HCT116 (cell line): ENCODE measurements around the gene RAD9A. TPM values are rescaled to one million over a fixed set of nuclear protein-coding genes. Genes with fewer than 3 reads are reported as not detected.

ENCODE experiments used
- ATAC-seq: fragments of 200-7000 bp; cut with Tn5 transposase; 2 replicates; pipeline ENCODE4 v1.9.1; 2020; ENCODE audit warnings: mild to moderate bottlenecking, moderate library complexity
- BruUV-seq: library from RNA; stranded (reverse); fragments of 400-500 nt; replicated peaks from 2 replicates; lab custom pipeline; 2021; lab: Mats Ljungman, UMichigan
- CTCF ChIA-PET: fragments of 300-600 bp; sonication (Branson Sonifier 250); formaldehyde crosslinking; loops from one replicate; lab custom pipeline; 2021; ENCODE audit warnings: antibody characterized with exemption; lab: Charles Lee
- POLR2A ChIA-PET: fragments of 300-600, 350-600 bp; sonication (Branson Sonifier 250); formaldehyde crosslinking; loops from one replicate; lab custom pipeline; 2021; ENCODE audit warnings: antibody characterized with exemption; lab: Charles Lee
- RAD21 ChIA-PET, 2 experiments: fragments of 300-600 bp; sonication (Branson Sonifier 250); formaldehyde crosslinking; loops; one replicate each; lab custom pipeline; 2023; ENCODE audit warnings: low total read pairs in 2 of 2; ENCODE audit not compliant: uncharacterized antibody in 2 of 2, unreplicated experiment in 2 of 2, low non-redundant PET in 1 of 2; lab: Charles Lee
- DNase-seq: peaks from one replicate; pipeline ENCODE4 v3.0.0-alpha.2; 2010; ENCODE audit warnings: low read depth, low spot score
- H2AFZ ChIP-seq: fragments of 200-600 bp; shearing (Covaris generic), sonication (generic); 2 replicates; pipeline ENCODE4 v1.6.1; 2017; ENCODE audit warnings: low read depth, mixed run types, mixed read lengths, antibody characterized with exemption, low read length; ENCODE audit not compliant: poor library complexity, severe bottlenecking
- H3K27ac ChIP-seq: 2 replicates; pipeline ENCODE4 v1.5.1; 2012; ENCODE audit warnings: low read depth, low read length
- H3K27me3 ChIP-seq: fragments of 200-600 bp; sonication (generic); 2 replicates; pipeline ENCODE4 v1.6.1; 2016; ENCODE audit warnings: mixed run types, low read length, mixed read lengths; ENCODE audit not compliant: insufficient read depth
- H3K36me3 ChIP-seq, 2 experiments: fragments of 200-500 bp in 1 of 2; fragments of 200-600 bp in 1 of 2; sonication (Bioruptor generic) in 1 of 2; sonication (generic) in 1 of 2; 2 replicates each; pipeline versions ENCODE4 v1.5.1 to v1.6.1; 2014 to 2016; ENCODE audit warnings: low read length in 2 of 2, inconsistent platforms in 1 of 2, mixed read lengths in 1 of 2, mixed run types in 1 of 2; ENCODE audit not compliant: insufficient read depth in 2 of 2, control insufficient read depth in 1 of 2
- H3K4me1 ChIP-seq, 2 experiments: fragments of 200-600 bp in 1 of 2; sonication (generic) in 1 of 2; 2 replicates each; pipeline versions ENCODE4 v1.5.1 to v1.6.1; 2012 to 2017; ENCODE audit warnings: low read length in 2 of 2, inconsistent platforms in 1 of 2, mild to moderate bottlenecking in 1 of 2, mixed read lengths in 1 of 2, mixed run types in 1 of 2, moderate library complexity in 1 of 2; ENCODE audit not compliant: insufficient read depth in 2 of 2, control insufficient read depth in 1 of 2
- H3K4me2 ChIP-seq: fragments of 200-600 bp; sonication (generic); 2 replicates; pipeline ENCODE4 v1.6.1; 2017; ENCODE audit warnings: mixed run types, low read length, mixed read lengths
- H3K4me3 ChIP-seq, 2 experiments: fragments of 200-600 bp in 1 of 2; sonication (generic) in 1 of 2; replicated peaks in 1 of 2; 2 replicates each; pipeline ENCODE4 v1.5.1; 2011 to 2016; ENCODE audit warnings: low read length in 2 of 2, control low read depth in 1 of 2, low read depth in 1 of 2, mild to moderate bottlenecking in 1 of 2, mixed read lengths in 1 of 2, mixed run types in 1 of 2
- H3K79me2 ChIP-seq: fragments of 200-600 bp; sonication (generic); 2 replicates; pipeline ENCODE4 v1.6.1; 2017; ENCODE audit warnings: mild to moderate bottlenecking, mixed run types, low read length, moderate library complexity, mixed read lengths; ENCODE audit not compliant: insufficient read depth
- H3K9ac ChIP-seq: fragments of 200-600 bp; sonication (generic); 2 replicates; pipeline ENCODE4 v1.6.1; 2016; ENCODE audit warnings: low read length, mixed read lengths
- H3K9me2 ChIP-seq: fragments of 200-600 bp; sonication (generic), shearing (Covaris generic); 2 replicates; pipeline ENCODE4 v1.6.1; 2017; ENCODE audit warnings: mixed run types, mild to moderate bottlenecking, moderate library complexity; ENCODE audit not compliant: insufficient read depth
- H3K9me3 ChIP-seq, 2 experiments: fragments of 200-500 bp in 1 of 2; fragments of 200-600 bp in 1 of 2; sonication (Bioruptor generic) in 1 of 2; sonication (generic) in 1 of 2; 2 replicates each; pipeline ENCODE4 v1.6.1; 2014 to 2017; ENCODE audit warnings: low read length in 2 of 2, mixed read lengths in 2 of 2, inconsistent platforms in 1 of 2, low read depth in 1 of 2, mild to moderate bottlenecking in 1 of 2, mixed run types in 1 of 2, moderate library complexity in 1 of 2; ENCODE audit not compliant: control insufficient read depth in 1 of 2, insufficient read depth in 1 of 2
- H4K20me1 ChIP-seq: fragments of 200-600 bp; sonication (generic), shearing (Covaris generic); 2 replicates; pipeline ENCODE4 v1.6.1; 2017; ENCODE audit warnings: mixed run types, mild to moderate bottlenecking, moderate library complexity; ENCODE audit not compliant: insufficient read depth
- EGR1 ChIP-seq: IDR thresholded peaks from 2 replicates; pipeline ENCODE4 v1.6.1; 2012; ENCODE audit warnings: low read depth
- ELF1 ChIP-seq: IDR thresholded peaks from 2 replicates; pipeline ENCODE4 v1.6.1; 2012; ENCODE audit warnings: low read depth, borderline replicate concordance
- EZH2phosphoT487 ChIP-seq: fragments of 200-600 bp; IDR thresholded peaks from 2 replicates; pipeline ENCODE4 v1.6.1; 2018; ENCODE audit warnings: antibody characterized with exemption, borderline replicate concordance
- FOSL1 ChIP-seq: IDR thresholded peaks from 2 replicates; pipeline ENCODE4 v1.6.1; 2012; ENCODE audit warnings: low read depth
- JUND ChIP-seq: IDR thresholded peaks from 2 replicates; pipeline ENCODE4 v1.6.1; 2012
- POLR2A ChIP-seq: IDR thresholded peaks from 2 replicates; pipeline ENCODE4 v1.7.0; 2011; ENCODE audit warnings: borderline replicate concordance; ENCODE audit not compliant: insufficient read depth, insufficient read length; ENCODE audit errors: extremely low read depth
- POLR2AphosphoS5 ChIP-seq: IDR thresholded peaks from 2 replicates; pipeline ENCODE4 v1.6.1; 2011; ENCODE audit warnings: mild to moderate bottlenecking, low read depth, low read length, moderate library complexity
- RAD21 ChIP-seq: IDR thresholded peaks from 2 replicates; pipeline ENCODE4 v1.6.1; 2012; ENCODE audit warnings: low read depth, mild to moderate bottlenecking
- SIN3A ChIP-seq: IDR thresholded peaks from 2 replicates; pipeline ENCODE4 v1.6.1; 2012; ENCODE audit warnings: low read depth
- SP1 ChIP-seq: IDR thresholded peaks from 2 replicates; pipeline ENCODE4 v1.6.1; 2012; ENCODE audit warnings: low read depth
- SRF ChIP-seq: IDR thresholded peaks from 2 replicates; pipeline ENCODE4 v1.6.1; 2012; ENCODE audit warnings: low read depth
- TCF7L2 ChIP-seq: IDR thresholded peaks from 2 replicates; pipeline ENCODE4 v1.7.0; 2011; ENCODE audit warnings: borderline replicate concordance, inconsistent platforms; ENCODE audit not compliant: insufficient read depth, insufficient read length; ENCODE audit errors: extremely low read depth
- ZFX ChIP-seq: fragments of 450-650 bp; IDR thresholded peaks from 2 replicates; pipeline ENCODE4 v1.6.1; 2017
- ZNF274 ChIP-seq: fragments of 200-500 bp; sonication (Bioruptor generic); IDR thresholded peaks from 2 replicates; pipeline ENCODE4 v1.6.1; 2014; ENCODE audit warnings: mild to moderate bottlenecking, low read depth, low read length, inconsistent platforms
- intact Hi-C: fragments of 100-400 bp; cut with micrococcal nuclease; formaldehyde crosslinking; loops from 2 replicates; pipeline ENCODE4 v1.10.0; 2022
- total RNA-seq: library from RNA; stranded (reverse); gene quantifications from one replicate; pipeline ENCODE4 v1.2.1, GENCODE V29; 2021; ENCODE audit not compliant: unreplicated experiment
- TF ChIP-seq, protein P1 (sequence below): IDR thresholded peaks from 2 replicates; pipeline ENCODE4 v1.6.1; 2012; ENCODE audit warnings: low read depth
- TF ChIP-seq, protein P2 (sequence below): IDR thresholded peaks from 2 replicates; pipeline ENCODE4 v1.6.1; 2012
- TF ChIP-seq, protein P3 (sequence below), 3 experiments: fragments of 200-600 bp in 1 of 3; sonication (generic) in 1 of 3; IDR thresholded peaks in 2 of 3; conservative IDR thresholded peaks in 1 of 3; 2 replicates each; pipeline ENCODE4 v1.5.1; 2012 to 2017; ENCODE audit warnings: low read depth in 2 of 3, low read length in 2 of 3, antibody characterized with exemption in 1 of 3, borderline replicate concordance in 1 of 3, control low read depth in 1 of 3, mild to moderate bottlenecking in 1 of 3, mixed read lengths in 1 of 3, mixed run types in 1 of 3, moderate library complexity in 1 of 3; ENCODE audit not compliant: insufficient read depth in 1 of 3

Gene RAD9A
- total RNA-seq, 1 experiment from 2014 or later, result 49.8 TPM

DNA sequence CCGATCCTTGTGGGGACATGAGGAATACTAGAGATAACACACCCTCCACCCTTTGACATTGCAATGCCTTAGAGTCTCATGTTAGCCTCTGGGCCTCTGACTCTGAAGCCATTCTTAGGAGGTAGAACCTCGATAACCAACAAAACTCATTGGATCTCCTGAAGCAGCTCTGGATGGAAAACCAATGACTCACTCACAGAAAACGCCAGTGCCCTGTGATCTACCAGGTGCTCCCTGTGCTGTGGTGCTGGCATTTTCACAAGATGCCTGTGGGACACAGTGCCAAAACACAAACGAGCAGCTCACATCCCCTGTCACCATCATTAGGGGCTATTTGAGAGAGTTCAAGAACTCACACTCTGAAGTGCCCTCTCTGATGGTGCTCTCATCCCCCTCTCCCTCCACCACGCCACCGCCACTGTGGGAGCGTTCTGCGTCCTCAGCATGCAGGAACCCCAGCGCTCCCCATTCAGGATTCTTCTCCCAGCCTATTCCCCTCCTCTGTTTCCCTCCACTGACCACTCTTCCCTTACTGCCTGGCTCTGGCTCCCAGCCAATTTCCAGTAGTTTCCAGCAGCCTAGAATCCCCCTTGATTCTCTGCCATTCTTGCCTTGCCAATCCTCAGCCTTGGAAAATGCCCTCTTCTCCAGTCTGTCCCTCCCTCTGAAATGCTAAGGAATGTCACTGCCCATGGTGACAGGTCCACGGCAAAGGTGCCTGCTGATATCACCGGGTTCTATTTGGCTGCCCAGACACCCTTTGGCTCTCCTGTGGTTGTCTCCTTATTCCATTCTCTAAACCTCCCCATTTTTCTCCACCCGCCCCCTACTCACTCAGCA, 33.7 kb upstream of the RAD9A start:
- H4K20me1 ChIP-seq, result no peaks in the 10 kb centered on the region
- no peak for ATAC-seq
- RAD21 ChIA-PET, result interaction anchor here (2.4 to 6.0 kb wide), 2 partner anchors 23 kb away, joined by 44 to 76 read pairs; no protein-coding TSS in a partner anchor
- peak overlapping the region; percentile 95 for H3K27ac ChIP-seq
- DNase-seq, result no peak
- no peaks in the 10 kb centered on the region; a peak in 1 of 4 replicates for H3K36me3 ChIP-seq
- peak overlapping the region in 1 of 2 experiments; percentile 8; a peak in 2 of 4 replicates for H3K4me3 ChIP-seq
- H3K4me2 ChIP-seq, result peak overlapping the region; percentile 93
- peak overlapping the region; percentile 84 for H3K9ac ChIP-seq
- BruUV-seq, result no TSS peak
- H3K9me3 ChIP-seq, result no peaks in the 10 kb centered on the region
- H3K4me1 ChIP-seq, result peaks cover 44 to 70% of the 10 kb centered on the region in 2 experiments
- peaks cover 10% of the 10 kb centered on the region; the same call in 1 of the 2 replicates for H3K79me2 ChIP-seq
- H3K27me3 ChIP-seq, result no peaks in the 10 kb centered on the region
- no peaks in the 10 kb centered on the region for H3K9me2 ChIP-seq
- intact Hi-C loops, result loop anchor here (1.0 kb wide), 3 partner anchors 16 to 44 kb away; no protein-coding TSS in a partner anchor
- H2AFZ ChIP-seq, result no peak overlapping the region
- POLR2A ChIA-PET, result interaction anchor here (1.1 to 8.1 kb wide), 2 partner anchors 12 to 18 kb away, joined by 3 to 210 read pairs; partner anchors contain the start of gene CLCF1
- TF ChIP-seq POLR2A (no peak), SIN3A (no peak), ELF1 (no peak), ZFX (no peak), ZNF274 (no peak), RAD21 (no peak), SRF (no peak), FOSL1 (no peak), TCF7L2 (no peak), SP1 (no peak), EGR1 (no peak), EZH2phosphoT487 (no peak), JUND (no peak), POLR2AphosphoS5 (no peak; the same call in 1 of the 2 replicates)
- TF ChIP-seq, protein P1, sequence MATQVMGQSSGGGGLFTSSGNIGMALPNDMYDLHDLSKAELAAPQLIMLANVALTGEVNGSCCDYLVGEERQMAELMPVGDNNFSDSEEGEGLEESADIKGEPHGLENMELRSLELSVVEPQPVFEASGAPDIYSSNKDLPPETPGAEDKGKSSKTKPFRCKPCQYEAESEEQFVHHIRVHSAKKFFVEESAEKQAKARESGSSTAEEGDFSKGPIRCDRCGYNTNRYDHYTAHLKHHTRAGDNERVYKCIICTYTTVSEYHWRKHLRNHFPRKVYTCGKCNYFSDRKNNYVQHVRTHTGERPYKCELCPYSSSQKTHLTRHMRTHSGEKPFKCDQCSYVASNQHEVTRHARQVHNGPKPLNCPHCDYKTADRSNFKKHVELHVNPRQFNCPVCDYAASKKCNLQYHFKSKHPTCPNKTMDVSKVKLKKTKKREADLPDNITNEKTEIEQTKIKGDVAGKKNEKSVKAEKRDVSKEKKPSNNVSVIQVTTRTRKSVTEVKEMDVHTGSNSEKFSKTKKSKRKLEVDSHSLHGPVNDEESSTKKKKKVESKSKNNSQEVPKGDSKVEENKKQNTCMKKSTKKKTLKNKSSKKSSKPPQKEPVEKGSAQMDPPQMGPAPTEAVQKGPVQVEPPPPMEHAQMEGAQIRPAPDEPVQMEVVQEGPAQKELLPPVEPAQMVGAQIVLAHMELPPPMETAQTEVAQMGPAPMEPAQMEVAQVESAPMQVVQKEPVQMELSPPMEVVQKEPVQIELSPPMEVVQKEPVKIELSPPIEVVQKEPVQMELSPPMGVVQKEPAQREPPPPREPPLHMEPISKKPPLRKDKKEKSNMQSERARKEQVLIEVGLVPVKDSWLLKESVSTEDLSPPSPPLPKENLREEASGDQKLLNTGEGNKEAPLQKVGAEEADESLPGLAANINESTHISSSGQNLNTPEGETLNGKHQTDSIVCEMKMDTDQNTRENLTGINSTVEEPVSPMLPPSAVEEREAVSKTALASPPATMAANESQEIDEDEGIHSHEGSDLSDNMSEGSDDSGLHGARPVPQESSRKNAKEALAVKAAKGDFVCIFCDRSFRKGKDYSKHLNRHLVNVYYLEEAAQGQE, result no peak
- TF ChIP-seq, protein P2, sequence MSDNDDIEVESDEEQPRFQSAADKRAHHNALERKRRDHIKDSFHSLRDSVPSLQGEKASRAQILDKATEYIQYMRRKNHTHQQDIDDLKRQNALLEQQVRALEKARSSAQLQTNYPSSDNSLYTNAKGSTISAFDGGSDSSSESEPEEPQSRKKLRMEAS, result no peak
- TF ChIP-seq, protein P3, sequence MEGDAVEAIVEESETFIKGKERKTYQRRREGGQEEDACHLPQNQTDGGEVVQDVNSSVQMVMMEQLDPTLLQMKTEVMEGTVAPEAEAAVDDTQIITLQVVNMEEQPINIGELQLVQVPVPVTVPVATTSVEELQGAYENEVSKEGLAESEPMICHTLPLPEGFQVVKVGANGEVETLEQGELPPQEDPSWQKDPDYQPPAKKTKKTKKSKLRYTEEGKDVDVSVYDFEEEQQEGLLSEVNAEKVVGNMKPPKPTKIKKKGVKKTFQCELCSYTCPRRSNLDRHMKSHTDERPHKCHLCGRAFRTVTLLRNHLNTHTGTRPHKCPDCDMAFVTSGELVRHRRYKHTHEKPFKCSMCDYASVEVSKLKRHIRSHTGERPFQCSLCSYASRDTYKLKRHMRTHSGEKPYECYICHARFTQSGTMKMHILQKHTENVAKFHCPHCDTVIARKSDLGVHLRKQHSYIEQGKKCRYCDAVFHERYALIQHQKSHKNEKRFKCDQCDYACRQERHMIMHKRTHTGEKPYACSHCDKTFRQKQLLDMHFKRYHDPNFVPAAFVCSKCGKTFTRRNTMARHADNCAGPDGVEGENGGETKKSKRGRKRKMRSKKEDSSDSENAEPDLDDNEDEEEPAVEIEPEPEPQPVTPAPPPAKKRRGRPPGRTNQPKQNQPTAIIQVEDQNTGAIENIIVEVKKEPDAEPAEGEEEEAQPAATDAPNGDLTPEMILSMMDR (IDR thresholded peaks at IDR 0.05 in 2 of 3, conservative IDR thresholded peaks at IDR 0.05 in 1 of 3; ENCODE audit: borderline replicate concordance in 1 of 3, insufficient read depth in 1 of 3, low read depth in 2 of 3, low read length in 2 of 3), result no peak
- TF ChIP-seq, all 23 proteins: peak for 0
- CTCF ChIA-PET, result interaction anchor here (1.0 to 16.6 kb wide), 5 partner anchors 11 to 96 kb away, joined by 3 to 456 read pairs (median 4); partner anchors contain the start of genes CLCF1 and PPP1CA
